Activated T-cell treated with anti-CD3 and anti-CD28 coated beads, Interleukin-2, amount 50 U/mL, for 4 hours (primary cell): Measurements from ENCODE around the gene IFI16. TPM values are rescaled to one million over a fixed set of nuclear protein-coding genes. Genes with fewer than 3 reads are reported as not detected.
A peak's percentile ranks its signal among the peaks of the same experiment; 100 is the strongest.

Experiments used
- ATAC-seq, 2 donors: fragments of 200-7000 bp; cut with Tn5 transposase; one replicate each; pipeline ENCODE4 v1.10.0; 2021
- DNase-seq: peaks from one replicate; pipeline ENCODE4 v3.0.0-alpha.2; 2020
- H3K27me3 Mint-ChIP-seq: one replicate; pipeline ENCODE4 v1.8.0; 2021; ENCODE audit warnings: low read depth, mixed read lengths
- H3K36me3 Mint-ChIP-seq: one replicate; pipeline ENCODE4 v1.8.0; 2022; ENCODE audit warnings: mixed read lengths; ENCODE audit not compliant: insufficient read depth
- H3K4me1 Mint-ChIP-seq: one replicate; pipeline ENCODE4 v1.8.0; 2021; ENCODE audit warnings: low read depth, mixed read lengths
- H3K4me3 Mint-ChIP-seq: one replicate; pipeline ENCODE4 v1.8.0; 2021; ENCODE audit warnings: mild to moderate bottlenecking, moderate library complexity, mixed read lengths
- H3K9me3 Mint-ChIP-seq: one replicate; pipeline ENCODE4 v1.8.0; 2021; ENCODE audit warnings: mixed read lengths
- total RNA-seq, 3 donors: library from RNA; stranded (reverse); gene quantifications; one replicate each; pipeline ENCODE4 v1.2.1, GENCODE V29; 2021

The IFI16 gene
- total RNA-seq, 3 donors from 2014 or later, result 186 to 199 (median 196) TPM

GRCh38 chr1:159058751-159059150 is 49.0 kb downstream of the IFI16 start:
- Mint-ChIP-seq H3K4me1 (peaks cover 27% of the 10 kb centered on the region), H3K36me3 (peaks cover 39% of the 10 kb centered on the region), H3K4me3 (no peak overlapping the region), H3K27me3 (no peaks in the 10 kb centered on the region), H3K9me3 (no peaks in the 10 kb centered on the region)
- no peak for DNase-seq
- ATAC-seq, result no peak

- no peak overlapping the region for H3K4me3 Mint-ChIP-seq
- H3K4me1 Mint-ChIP-seq, result peaks cover 34% of the 10 kb centered on the region
- no peaks in the 10 kb centered on the region for H3K9me3 Mint-ChIP-seq
- H3K27me3 Mint-ChIP-seq, result no peaks in the 10 kb centered on the region
- peaks cover 19% of the 10 kb centered on the region for H3K36me3 Mint-ChIP-seq
- ATAC-seq (no peak), DNase-seq (no peak)
Observed at GRCh38 chr1:159065106-159065505, 55.4 kb downstream of the IFI16 start.

GRCh38 chr1:159066108-159066507 is 56.4 kb downstream of the IFI16 start:
- no peak for DNase-seq
- no peaks in the 10 kb centered on the region for H3K27me3 Mint-ChIP-seq
- ATAC-seq, result no peak
- peaks cover 36% of the 10 kb centered on the region for H3K4me1 Mint-ChIP-seq
- peaks cover 22% of the 10 kb centered on the region for H3K36me3 Mint-ChIP-seq
- no peak overlapping the region for H3K4me3 Mint-ChIP-seq
- no peaks in the 10 kb centered on the region for H3K9me3 Mint-ChIP-seq

GRCh38 chr1:159067699-159068621 is 58.3 kb downstream of the IFI16 start:
- H3K36me3 Mint-ChIP-seq, result peaks cover 26% of the 10 kb centered on the region
- no peak for DNase-seq
- H3K4me3 Mint-ChIP-seq, result peak overlapping the region; percentile 68
- peak; percentile 75 to 76 for ATAC-seq
- no peaks in the 10 kb centered on the region for H3K27me3 Mint-ChIP-seq
- no peaks in the 10 kb centered on the region for H3K9me3 Mint-ChIP-seq
- peaks cover 42% of the 10 kb centered on the region for H3K4me1 Mint-ChIP-seq

- peak in 1 of 2 donors; percentile 35 for ATAC-seq
- H3K9me3 Mint-ChIP-seq, result no peaks in the 10 kb centered on the region
- no peaks in the 10 kb centered on the region for H3K27me3 Mint-ChIP-seq
- H3K36me3 Mint-ChIP-seq, result peaks cover 25% of the 10 kb centered on the region
- no peak overlapping the region for H3K4me3 Mint-ChIP-seq
- no peak for DNase-seq
- peaks cover 42% of the 10 kb centered on the region for H3K4me1 Mint-ChIP-seq
Observed at GRCh38 chr1:159068886-159069285, 59.2 kb downstream of the IFI16 start.

GRCh38 chr1:159071970-159072582 is 62.4 kb downstream of the IFI16 start:
- peaks cover 20% of the 10 kb centered on the region for H3K36me3 Mint-ChIP-seq

GRCh38 chr1:159076438-159077119 is 66.9 kb downstream of the IFI16 start, which contains the start of gene AIM2:
Gene AIM2 (minus strand): TSS chr1:159076766. CDS start chr1:159073499, 3,267 bp downstream.
- ATAC-seq, result peak; percentile 82 to 84

More at GRCh38 chr1:159071970-159072582, 62.4 kb downstream of the IFI16 start:
- Mint-ChIP-seq H3K9me3 (no peaks in the 10 kb centered on the region), H3K4me3 (peak overlapping the region; percentile 24), H3K27me3 (no peaks in the 10 kb centered on the region), H3K4me1 (peaks cover 48% of the 10 kb centered on the region)
- no peak for ATAC-seq
- no peak for DNase-seq

GRCh38 chr1:159077120-159077961 is 67.6 kb downstream of the IFI16 start:
- ATAC-seq (peak; percentile 24 to 83), DNase-seq (peak; percentile 92)
- H3K4me1 Mint-ChIP-seq, result peaks cover 32% of the 10 kb centered on the region
- peaks cover 9% of the 10 kb centered on the region for H3K36me3 Mint-ChIP-seq
- H3K27me3 Mint-ChIP-seq, result peaks cover 2% of the 10 kb centered on the region
- H3K9me3 Mint-ChIP-seq, result no peaks in the 10 kb centered on the region
- peak overlapping the region; percentile 87 for H3K4me3 Mint-ChIP-seq

More at GRCh38 chr1:159076438-159077119, 66.9 kb downstream of the IFI16 start, which contains the start of gene AIM2:
- H3K36me3 Mint-ChIP-seq, result peaks cover 10% of the 10 kb centered on the region
- peak within 1 kb of the TSS; percentile 87 for H3K4me3 Mint-ChIP-seq
- peaks cover 34% of the 10 kb centered on the region for H3K4me1 Mint-ChIP-seq
- H3K9me3 Mint-ChIP-seq, result no peaks in the 10 kb centered on the region
- DNase-seq, result peak; percentile 44
- H3K27me3 Mint-ChIP-seq, result peaks cover 2% of the 10 kb centered on the region

GRCh38 chr1:159079525-159079924 is 69.8 kb downstream of the IFI16 start:
- Mint-ChIP-seq H3K9me3 (no peaks in the 10 kb centered on the region), H3K4me1 (peaks cover 26% of the 10 kb centered on the region), H3K27me3 (peaks cover 2% of the 10 kb centered on the region), H3K36me3 (no peaks in the 10 kb centered on the region), H3K4me3 (no peak overlapping the region)
- no peak for DNase-seq
- no peak for ATAC-seq

- no peak overlapping the region for H3K4me3 Mint-ChIP-seq
Observed at GRCh38 chr1:159081626-159082025, 71.9 kb downstream of the IFI16 start.

GRCh38 chr1:159083013-159083412 is 73.3 kb downstream of the IFI16 start:
- no peak overlapping the region for H3K4me3 Mint-ChIP-seq
- DNase-seq (no peak), ATAC-seq (no peak)
- H3K36me3 Mint-ChIP-seq, result no peaks in the 10 kb centered on the region
- peaks cover 1% of the 10 kb centered on the region for H3K27me3 Mint-ChIP-seq
- peaks cover 12% of the 10 kb centered on the region for H3K4me1 Mint-ChIP-seq
- no peaks in the 10 kb centered on the region for H3K9me3 Mint-ChIP-seq

More at GRCh38 chr1:159081626-159082025, 71.9 kb downstream of the IFI16 start:
- no peaks in the 10 kb centered on the region for H3K9me3 Mint-ChIP-seq
- H3K36me3 Mint-ChIP-seq, result no peaks in the 10 kb centered on the region
- H3K4me1 Mint-ChIP-seq, result peaks cover 19% of the 10 kb centered on the region
- no peak for DNase-seq
- H3K27me3 Mint-ChIP-seq, result peaks cover 2% of the 10 kb centered on the region
- ATAC-seq, result no peak

GRCh38 chr1:159084152-159084551 is 74.4 kb downstream of the IFI16 start:
- Mint-ChIP-seq H3K4me3 (no peak overlapping the region), H3K9me3 (no peaks in the 10 kb centered on the region), H3K27me3 (no peaks in the 10 kb centered on the region), H3K4me1 (peaks cover 18% of the 10 kb centered on the region), H3K36me3 (no peaks in the 10 kb centered on the region)
- DNase-seq (no peak), ATAC-seq (no peak)

GRCh38 chr1:159084867-159085266 is 75.2 kb downstream of the IFI16 start:
- ATAC-seq (no peak), DNase-seq (no peak)
- no peaks in the 10 kb centered on the region for H3K27me3 Mint-ChIP-seq
- H3K36me3 Mint-ChIP-seq, result no peaks in the 10 kb centered on the region
- no peak overlapping the region for H3K4me3 Mint-ChIP-seq
- no peaks in the 10 kb centered on the region for H3K9me3 Mint-ChIP-seq
- peaks cover 24% of the 10 kb centered on the region for H3K4me1 Mint-ChIP-seq
